Measurements from ENCODE around the gene PDE9A. TPM values are rescaled to one million over a fixed set of nuclear protein-coding genes. Genes with fewer than 3 reads are reported as not detected.

Gene PDE9A
- total and polyA plus RNA-seq, 2 experiments from 2014 or later, result 26.5 to 31.1 TPM

- TF ChIP-seq REST (IDR thresholded peaks at IDR 0.05; ENCODE audit: unreplicated experiment) (no peak), STAT1 (IDR thresholded peaks at IDR 0.05; ENCODE audit: unreplicated experiment) (no peak), ZNF114 (CRISPR knock-in tag; IDR thresholded peaks at IDR 0.05) (no peak), ZNF331 (CRISPR knock-in tag; IDR thresholded peaks at IDR 0.05; ENCODE audit: low read depth) (no peak), ETS1 (IDR thresholded peaks at IDR 0.05) (no peak), POLR2AphosphoS5 (IDR thresholded peaks at IDR 0.05; ENCODE audit: low read depth) (no peak), EZH2 (IDR thresholded peaks at IDR 0.05; ENCODE audit: low read depth, unreplicated experiment) (no peak), JUNB (IDR thresholded peaks at IDR 0.05; ENCODE audit: unreplicated experiment) (no peak)
These were observed 112.2 kb downstream of the PDE9A start (continued) for GRCh38 chr21:42765656-42766055.

- Histone ChIP-seq H3K4me3 (no peak overlapping the region), H3K4me1 (ENCODE audit: insufficient read depth) (no peaks in the 10 kb centered on the region), H3K4me2 (no peak overlapping the region), H3K9me2 (ENCODE audit: insufficient read depth) (no peaks in the 10 kb centered on the region), H3F3A (replicated peaks; ENCODE audit: low read depth) (0 out of 2 replicates have a peak, but pooled peaks cover 7% of the 10 kb centered on the region), H4K20me1 (replicated peaks; ENCODE audit: insufficient read depth) (no peaks in the 10 kb centered on the region), H3K27ac (ENCODE audit: low read depth) (no peak overlapping the region), H2AFZ (no peak overlapping the region), H3K27me3 (ENCODE audit: insufficient read depth) (no peaks in the 10 kb centered on the region), H3K79me2 (replicated peaks; ENCODE audit: insufficient read depth) (no peaks in the 10 kb centered on the region), H3K36me3 (ENCODE audit: insufficient read depth) (no peaks in the 10 kb centered on the region; the same call in 1 of the 2 replicates)
- Mint-ChIP-seq H3K27ac (no peak overlapping the region), H3K4me1 (no peaks in the 10 kb centered on the region; the same call in 2 of the 3 replicates), H3K9me3 (no peaks in the 10 kb centered on the region), H3K27me3 (ENCODE audit: insufficient read depth, low read depth, poor library complexity) (peaks cover 5% of the 10 kb centered on the region), H3K4me3 (no peak overlapping the region), H3K36me3 (ENCODE audit: low read depth) (peaks cover 64% of the 10 kb centered on the region)
- ATAC-seq (no peak), DNase-seq (ENCODE audit: low spot score) (no peak)
- TF ChIP-seq STAT1 (IDR thresholded peaks at IDR 0.05; ENCODE audit: unreplicated experiment) (no peak), EZH2 (IDR thresholded peaks at IDR 0.05; ENCODE audit: low read depth, unreplicated experiment) (no peak), CREB1 (CRISPR knock-in tag; IDR thresholded peaks at IDR 0.05; ENCODE audit: low read depth) (no peak), ZNF331 (CRISPR knock-in tag; IDR thresholded peaks at IDR 0.05; ENCODE audit: low read depth) (no peak), EZH2phosphoT487 (IDR thresholded peaks at IDR 0.05; ENCODE audit: unreplicated experiment) (no peak), REST (IDR thresholded peaks at IDR 0.05; ENCODE audit: unreplicated experiment) (no peak), NANOG (IDR thresholded peaks at IDR 0.05; ENCODE audit: borderline replicate concordance) (no peak), ETS1 (IDR thresholded peaks at IDR 0.05) (no peak)
These were observed 113.5 kb downstream of the PDE9A start for GRCh38 chr21:42766739-42767560.
